ENCODE results near the gene ASCL2. TPM values are rescaled to one million over a fixed set of nuclear protein-coding genes. Genes with fewer than 3 reads are reported as not detected.

The ASCL2 gene
- total and polyA plus RNA-seq, 2 of the 4 experiments (the other 2 are of a cell fraction): not detected

DNA sequence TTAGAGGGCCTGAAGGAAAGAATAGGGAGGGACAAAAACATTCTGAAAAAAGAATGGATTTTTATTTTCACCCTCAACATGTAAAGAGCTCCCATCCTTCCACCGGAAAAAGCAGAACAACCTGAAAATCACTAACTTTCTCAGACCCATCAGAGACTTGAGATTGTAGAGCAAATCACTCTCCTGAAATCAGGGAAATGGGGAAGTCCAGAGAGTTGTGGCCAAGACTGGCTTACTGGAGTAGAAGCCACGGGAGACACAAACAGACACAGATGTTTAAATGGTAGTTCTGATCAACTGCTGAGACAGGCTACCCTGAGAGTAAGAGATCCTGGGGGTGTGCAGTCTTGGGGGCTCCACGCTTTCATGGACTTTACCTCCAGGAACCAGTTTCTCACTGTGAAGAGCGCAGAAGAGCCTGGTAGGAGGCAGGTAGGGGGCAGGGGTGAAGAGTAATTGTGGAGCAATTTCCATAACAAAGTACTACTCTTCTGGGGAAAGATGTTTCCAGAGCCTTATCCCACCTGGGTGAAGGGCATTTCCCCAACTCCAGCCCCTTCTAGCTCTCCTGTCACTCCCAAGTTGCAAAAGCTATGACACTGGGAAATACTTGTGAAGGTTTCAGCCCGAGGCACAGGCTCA is 47.1 kb downstream of the ASCL2 start:
- no peaks in the 10 kb centered on the region; the same call in 1 of the 2 replicates for H4K20me1 ChIP-seq (ENCODE audit: insufficient read depth, low read length)
- no peak overlapping the region for H3K4me3 ChIP-seq (ENCODE audit: insufficient read depth, low read depth, low read length)
- TF ChIP-seq MAFK (IDR thresholded peaks at IDR 0.05; ENCODE audit: low read depth, low read length) (no peak), RCOR1 (IDR thresholded peaks at IDR 0.05; ENCODE audit: insufficient replicate concordance, low read length) (no peak), NFE2L2 (IDR thresholded peaks at IDR 0.05; ENCODE audit: low read depth, low read length) (no peak), POLR2A (IDR thresholded peaks at IDR 0.05; ENCODE audit: low read depth, low read length) (no peak), MAZ (IDR thresholded peaks at IDR 0.05; ENCODE audit: borderline replicate concordance, low read depth, low read length) (no peak), BHLHE40 (IDR thresholded peaks at IDR 0.05; ENCODE audit: low read depth, low read length) (no peak), SMC3 (IDR thresholded peaks at IDR 0.05; ENCODE audit: low read depth, low read length) (no peak), CEBPB (IDR thresholded peaks at IDR 0.05; ENCODE audit: low read depth, low read length) (no peak), FOS (IDR thresholded peaks at IDR 0.05; ENCODE audit: low read depth, low read length) (no peak), RAD21 (IDR thresholded peaks at IDR 0.05; ENCODE audit: low read length) (no peak)
- TF ChIP-seq, protein P1, sequence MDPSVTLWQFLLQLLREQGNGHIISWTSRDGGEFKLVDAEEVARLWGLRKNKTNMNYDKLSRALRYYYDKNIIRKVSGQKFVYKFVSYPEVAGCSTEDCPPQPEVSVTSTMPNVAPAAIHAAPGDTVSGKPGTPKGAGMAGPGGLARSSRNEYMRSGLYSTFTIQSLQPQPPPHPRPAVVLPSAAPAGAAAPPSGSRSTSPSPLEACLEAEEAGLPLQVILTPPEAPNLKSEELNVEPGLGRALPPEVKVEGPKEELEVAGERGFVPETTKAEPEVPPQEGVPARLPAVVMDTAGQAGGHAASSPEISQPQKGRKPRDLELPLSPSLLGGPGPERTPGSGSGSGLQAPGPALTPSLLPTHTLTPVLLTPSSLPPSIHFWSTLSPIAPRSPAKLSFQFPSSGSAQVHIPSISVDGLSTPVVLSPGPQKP (IDR thresholded peaks at IDR 0.05; ENCODE audit: borderline replicate concordance, low read depth, low read length): no peak
- TF ChIP-seq, protein P2, sequence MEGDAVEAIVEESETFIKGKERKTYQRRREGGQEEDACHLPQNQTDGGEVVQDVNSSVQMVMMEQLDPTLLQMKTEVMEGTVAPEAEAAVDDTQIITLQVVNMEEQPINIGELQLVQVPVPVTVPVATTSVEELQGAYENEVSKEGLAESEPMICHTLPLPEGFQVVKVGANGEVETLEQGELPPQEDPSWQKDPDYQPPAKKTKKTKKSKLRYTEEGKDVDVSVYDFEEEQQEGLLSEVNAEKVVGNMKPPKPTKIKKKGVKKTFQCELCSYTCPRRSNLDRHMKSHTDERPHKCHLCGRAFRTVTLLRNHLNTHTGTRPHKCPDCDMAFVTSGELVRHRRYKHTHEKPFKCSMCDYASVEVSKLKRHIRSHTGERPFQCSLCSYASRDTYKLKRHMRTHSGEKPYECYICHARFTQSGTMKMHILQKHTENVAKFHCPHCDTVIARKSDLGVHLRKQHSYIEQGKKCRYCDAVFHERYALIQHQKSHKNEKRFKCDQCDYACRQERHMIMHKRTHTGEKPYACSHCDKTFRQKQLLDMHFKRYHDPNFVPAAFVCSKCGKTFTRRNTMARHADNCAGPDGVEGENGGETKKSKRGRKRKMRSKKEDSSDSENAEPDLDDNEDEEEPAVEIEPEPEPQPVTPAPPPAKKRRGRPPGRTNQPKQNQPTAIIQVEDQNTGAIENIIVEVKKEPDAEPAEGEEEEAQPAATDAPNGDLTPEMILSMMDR (conservative IDR thresholded peaks at IDR 0.05; ENCODE audit: low read depth, low read length): no peak
- TF ChIP-seq, protein P3, sequence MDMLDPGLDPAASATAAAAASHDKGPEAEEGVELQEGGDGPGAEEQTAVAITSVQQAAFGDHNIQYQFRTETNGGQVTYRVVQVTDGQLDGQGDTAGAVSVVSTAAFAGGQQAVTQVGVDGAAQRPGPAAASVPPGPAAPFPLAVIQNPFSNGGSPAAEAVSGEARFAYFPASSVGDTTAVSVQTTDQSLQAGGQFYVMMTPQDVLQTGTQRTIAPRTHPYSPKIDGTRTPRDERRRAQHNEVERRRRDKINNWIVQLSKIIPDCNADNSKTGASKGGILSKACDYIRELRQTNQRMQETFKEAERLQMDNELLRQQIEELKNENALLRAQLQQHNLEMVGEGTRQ (IDR thresholded peaks at IDR 0.05; ENCODE audit: low read depth, low read length): no peak
- H3K27me3 ChIP-seq (ENCODE audit: control insufficient read depth, insufficient read depth, low read length): peaks cover 22% of the 10 kb centered on the region
- no peak overlapping the region for H3K9ac ChIP-seq (ENCODE audit: low read depth, low read length)
- no TSS peak for BruUV-seq (replicated peaks)
- WGBS, 2 experiments (ENCODE audit: extremely low coverage in 2 of 2, insufficient read length in 1 of 2): no CpG with 5 or more reads among the region's 5 CpGs
- ATAC-seq (ENCODE audit: low read depth) (no peak), DNase-seq (no peak)
- no peak overlapping the region for H2BK15ac ChIP-seq (ENCODE audit: low read depth, low read length)
- no peak overlapping the region for H2AK5ac ChIP-seq (ENCODE audit: low read depth, low read length)
- no peak overlapping the region for H2BK20ac ChIP-seq (ENCODE audit: low read depth, low read length)
- no peaks in the 10 kb centered on the region for H3K79me1 ChIP-seq (ENCODE audit: low read depth in 1 of 2, low read length in 2 of 2)
- H3K18ac ChIP-seq (ENCODE audit: low read depth, low read length): no peak overlapping the region
- no peak overlapping the region for H3K56ac ChIP-seq (ENCODE audit: extremely low read depth, insufficient read depth, low read length)
- no peaks in the 10 kb centered on the region for H3K4me1 ChIP-seq (ENCODE audit: control insufficient read depth, insufficient read depth, low read length)
- no peak overlapping the region for H3K4ac ChIP-seq (ENCODE audit: low read depth, low read length)
- no peak overlapping the region for H2AFZ ChIP-seq (replicated peaks; ENCODE audit: low read length, poor library complexity)
- intact Hi-C loops (cut with micrococcal nuclease) (no loop called here), in situ Hi-C loops (cut with MboI; ENCODE audit: low sequenced_read_pairs) (no loop called here), dilution Hi-C loops (cut with HindIII; ENCODE audit: low sequenced_read_pairs, unreplicated experiment) (no loop called here)
- no peak overlapping the region for H2BK5ac ChIP-seq (ENCODE audit: low read depth, low read length, poor library complexity, severe bottlenecking)
- ChIA-PET POLR2A (ENCODE audit: unreplicated experiment) (no interaction called here), CTCF (no interaction called here)
- H3K4me2 ChIP-seq (ENCODE audit: low read depth, low read length): no peak overlapping the region
- H3K27ac ChIP-seq (ENCODE audit: insufficient read depth, low read length): no peak overlapping the region
- no peaks in the 10 kb centered on the region for H3K36me3 ChIP-seq (ENCODE audit: control insufficient read depth, insufficient read depth, low read length)
- H2AK9ac ChIP-seq (replicated peaks; ENCODE audit: low read depth, low read length, poor library complexity): peak overlapping the region; percentile 37
- H2BK120ac ChIP-seq (ENCODE audit: low read depth, low read length): no peak overlapping the region
- no peak overlapping the region for H4K5ac ChIP-seq (ENCODE audit: low read depth, low read length)
- no peak overlapping the region for H3K23ac ChIP-seq (ENCODE audit: low read depth, low read length)
- H3K9me1 ChIP-seq (ENCODE audit: insufficient read depth, low read length): no peaks in the 10 kb centered on the region
- H4K8ac ChIP-seq (ENCODE audit: low read depth in 2 of 2, low read length in 2 of 2): no peak overlapping the region
- H4K91ac ChIP-seq (ENCODE audit: insufficient read depth, low read depth, low read length): no peak overlapping the region
- H3K9me3 ChIP-seq (ENCODE audit: control insufficient read depth, insufficient read depth, low read length): no peaks in the 10 kb centered on the region
- no peak overlapping the region for H3K14ac ChIP-seq (replicated peaks; ENCODE audit: low read depth, low read length)

Measured in IMR-90 (cell line).